Hematopoietic multipotent progenitor cell treated with erythropoietin and hydrocortisone succinate and interleukin-3 and kit ligand, for 15 days (in vitro differentiated cells): ENCODE measurements around the gene LIPH.

Experiments
- DNase-seq: peaks from one replicate; pipeline ENCODE4 v3.0.0-alpha.2; 2015; ENCODE audit warnings: low spot score

LIPH gene

GRCh38 chr3:185539934-185540333 is 12.5 kb downstream of the LIPH start:
- no peak for DNase-seq

- DNase-seq, result no peak
Observed at GRCh38 chr3:185537369-185537970, 14.9 kb downstream of the LIPH start.

GRCh38 chr3:185534511-185534910 is 17.9 kb downstream of the LIPH start:
- DNase-seq, result no peak

- no peak for DNase-seq
Observed at GRCh38 chr3:185532901-185533300, 19.5 kb downstream of the LIPH start.

GRCh38 chr3:185530856-185531255 is 21.5 kb downstream of the LIPH start:
- DNase-seq, result no peak

- no peak for DNase-seq
Observed at GRCh38 chr3:185528532-185528931, 23.9 kb downstream of the LIPH start.

- no peak for DNase-seq
Observed at GRCh38 chr3:185527364-185527763, 25.0 kb downstream of the LIPH start.

- DNase-seq, result no peak
Observed at GRCh38 chr3:185526349-185526951, 25.9 kb downstream of the LIPH start.

- no peak for DNase-seq
Observed at GRCh38 chr3:185521349-185522138, 30.8 kb downstream of the LIPH start.

- DNase-seq, result no peak
Observed at GRCh38 chr3:185519021-185519420, 33.4 kb downstream of the LIPH start.

- no peak for DNase-seq
Observed at GRCh38 chr3:185517387-185518130, 34.8 kb downstream of the LIPH start.

GRCh38 chr3:185511711-185512110 is 40.7 kb downstream of the LIPH start:
- DNase-seq, result no peak

GRCh38 chr3:185508335-185508991 is 43.9 kb downstream of the LIPH start:
- no peak for DNase-seq

GRCh38 chr3:185507883-185508282 is 44.5 kb downstream of the LIPH start:
- no peak for DNase-seq

- no peak for DNase-seq
Observed at GRCh38 chr3:185504636-185505035, 47.8 kb downstream of the LIPH start.

- no peak for DNase-seq
Observed at GRCh38 chr3:185503521-185503920, 48.9 kb downstream of the LIPH start.

GRCh38 chr3:185502987-185503386 is 49.4 kb downstream of the LIPH start:
- DNase-seq, result no peak

GRCh38 chr3:185498503-185499396 is 53.6 kb downstream of the LIPH start, which contains the start of gene TMEM41A:
Gene TMEM41A (minus strand): TSS chr3:185499035. CDS start chr3:185498961, 74 bp downstream.
- DNase-seq, result peak; percentile 85

- DNase-seq, result no peak
Observed at GRCh38 chr3:185490241-185490640, 62.1 kb downstream of the LIPH start.

GRCh38 chr3:185489462-185489861 is 62.9 kb downstream of the LIPH start:
- no peak for DNase-seq

- DNase-seq, result no peak
Observed at GRCh38 chr3:185488465-185488864, 63.9 kb downstream of the LIPH start.
